GM18909 (cell line): ENCODE data around the gene MYO7B.
"Not testable (repeated sequence)": the region's sequence is repeated elsewhere in the genome, so short reads cannot be mapped to it uniquely, and the experiment has no call there.

Experiments used
- ATAC-seq: cut with Tn5 transposase; IDR thresholded peaks from one replicate; pipeline ENCODE4 v1.9.1; 2021; ENCODE audit warnings: mild to moderate bottlenecking; ENCODE audit not compliant: unreplicated experiment, poor library complexity

Gene MYO7B

GRCh38 chr2:127523269-127523939 lies 12.1 kb upstream of the MYO7B start:
- ATAC-seq, result no peak

GRCh38 chr2:127524198-127524834 lies 11.2 kb upstream of the MYO7B start:
- not testable (repeated sequence) for ATAC-seq

GRCh38 chr2:127525691-127526131 lies 9.8 kb upstream of the MYO7B start:
- ATAC-seq, result no peak

GRCh38 chr2:127526132-127527000 lies 9.1 kb upstream of the MYO7B start, which contains the start of gene IWS1:
IWS1 (minus strand) TSS chr2:127526489; CDS start chr2:127526208, 281 bp downstream.
- ATAC-seq, result peak; percentile 91

- peak; percentile 13 for ATAC-seq
These were observed 8.3 kb upstream of the MYO7B start for GRCh38 chr2:127527001-127527804.

GRCh38 chr2:127528487-127528886 lies 7.0 kb upstream of the MYO7B start:
- no peak for ATAC-seq

- ATAC-seq, result not testable (repeated sequence)
These were observed 6.1 kb upstream of the MYO7B start for GRCh38 chr2:127529416-127529815.

- ATAC-seq, result no peak
These were observed 5.0 kb upstream of the MYO7B start for GRCh38 chr2:127530245-127531140.

- no peak for ATAC-seq
These were observed 4.2 kb upstream of the MYO7B start for GRCh38 chr2:127531221-127531648.

GRCh38 chr2:127532296-127532695 lies 3.2 kb upstream of the MYO7B start:
- no peak for ATAC-seq

GRCh38 chr2:127535918-127536317 lies 435 bp downstream of the MYO7B start:
- no peak for ATAC-seq

GRCh38 chr2:127536707-127537541 lies 1.4 kb downstream of the MYO7B start:
- no peak for ATAC-seq

GRCh38 chr2:127537644-127538043 lies 2.2 kb downstream of the MYO7B start:
- ATAC-seq, result no peak

GRCh38 chr2:127541809-127542208 lies 6.3 kb downstream of the MYO7B start:
- no peak for ATAC-seq

- ATAC-seq, result no peak
These were observed 6.7 kb downstream of the MYO7B start for GRCh38 chr2:127542231-127542630.

GRCh38 chr2:127543013-127543501 lies 7.6 kb downstream of the MYO7B start:
- not testable (repeated sequence) for ATAC-seq

GRCh38 chr2:127545189-127545588 lies 9.7 kb downstream of the MYO7B start:
- ATAC-seq, result no peak

GRCh38 chr2:127545796-127546195 lies 10.3 kb downstream of the MYO7B start:
- ATAC-seq, result no peak
